Astrocyte (in vitro differentiated cells and primary cell): ENCODE data around the gene BCAR3. TPM values are rescaled to one million over a fixed set of nuclear protein-coding genes. Genes with fewer than 3 reads are reported as not detected.
A peak's percentile ranks its signal among the peaks of the same experiment; 100 is the strongest.

ENCODE experiments used
- DNase-seq: peaks from one replicate; pipeline ENCODE4 v3.0.0-alpha.2; 2010; ENCODE audit warnings: low read depth
- FAIRE-seq: peaks from 2 replicates; lab custom pipeline; 2011; peaks lifted over from hg19 to GRCh38; lab: Jason Lieb, UNC
- H2AFZ ChIP-seq: 2 replicates; pipeline ENCODE4 v1.6.0; 2012; ENCODE audit warnings: low read depth, low read length, inconsistent platforms
- H3K27ac ChIP-seq: 2 replicates; pipeline ENCODE4 v1.5.1; 2011; ENCODE audit warnings: low read depth, low read length, inconsistent platforms
- H3K27me3 ChIP-seq: 2 replicates; pipeline ENCODE4 v1.6.0; 2011; ENCODE audit warnings: low read length, inconsistent platforms; ENCODE audit not compliant: insufficient read depth
- H3K36me3 ChIP-seq: 2 replicates; pipeline ENCODE4 v1.5.1; 2011; ENCODE audit warnings: low read length, inconsistent platforms; ENCODE audit not compliant: insufficient read depth
- H3K4me1 ChIP-seq: 2 replicates; pipeline ENCODE4 v1.5.1; 2011; ENCODE audit warnings: low read length, inconsistent platforms; ENCODE audit not compliant: insufficient read depth
- H3K4me2 ChIP-seq: 2 replicates; pipeline ENCODE4 v1.6.0; 2012; ENCODE audit warnings: low read length, inconsistent platforms
- H3K4me3 ChIP-seq: 2 replicates; pipeline ENCODE4 v1.5.1; 2011; ENCODE audit warnings: low read depth, mild to moderate bottlenecking, low read length, inconsistent platforms; ENCODE audit not compliant: insufficient read depth
- H3K79me2 ChIP-seq: 2 replicates; pipeline ENCODE4 v1.6.0; 2012; ENCODE audit warnings: mild to moderate bottlenecking, low read length, inconsistent platforms; ENCODE audit not compliant: insufficient read depth
- H3K9ac ChIP-seq: 2 replicates; pipeline ENCODE4 v1.6.0; 2012; ENCODE audit warnings: mild to moderate bottlenecking, low read length, inconsistent platforms
- H3K9me3 ChIP-seq: 2 replicates; pipeline ENCODE4 v1.5.1; 2012; ENCODE audit warnings: low read depth, mild to moderate bottlenecking, low read length, inconsistent platforms; ENCODE audit not compliant: insufficient read depth
- H4K20me1 ChIP-seq: 2 replicates; pipeline ENCODE4 v1.6.0; 2012; ENCODE audit warnings: low read length, inconsistent platforms; ENCODE audit not compliant: insufficient read depth
- H3K27ac Mint-ChIP-seq: one replicate; pipeline ENCODE4 v1.8.0; 2021; ENCODE audit warnings: mild to moderate bottlenecking, mixed read lengths; ENCODE audit not compliant: unreplicated experiment
- H3K27me3 Mint-ChIP-seq: one replicate; pipeline ENCODE4 v1.8.0; 2021; ENCODE audit warnings: low read depth, mixed read lengths; ENCODE audit not compliant: unreplicated experiment
- H3K36me3 Mint-ChIP-seq: one replicate; pipeline ENCODE4 v1.8.0; 2021; ENCODE audit warnings: low read depth, mixed read lengths; ENCODE audit not compliant: unreplicated experiment
- H3K4me1 Mint-ChIP-seq: one replicate; pipeline ENCODE4 v1.8.0; 2021; ENCODE audit warnings: low read depth, mixed read lengths; ENCODE audit not compliant: unreplicated experiment
- H3K4me3 Mint-ChIP-seq: one replicate; pipeline ENCODE4 v1.8.0; 2021; ENCODE audit warnings: mild to moderate bottlenecking, moderate library complexity, mixed read lengths; ENCODE audit not compliant: unreplicated experiment
- H3K9me3 Mint-ChIP-seq: one replicate; pipeline ENCODE4 v1.8.0; 2021; ENCODE audit warnings: mild to moderate bottlenecking, mixed read lengths; ENCODE audit not compliant: unreplicated experiment
- EZH2 ChIP-seq: IDR thresholded peaks from 2 replicates; pipeline ENCODE4 v1.6.1; 2012; ENCODE audit warnings: mild to moderate bottlenecking, low read length, inconsistent platforms; ENCODE audit not compliant: insufficient read depth
- total RNA-seq: library from RNA; stranded (reverse); gene quantifications from 2 replicates; pipeline ENCODE4 v1.2.1, GENCODE V29; 2021
- TF ChIP-seq, protein P1 (sequence below): IDR thresholded peaks from 2 replicates; pipeline ENCODE4 v1.5.1; 2011; ENCODE audit warnings: low read depth, mild to moderate bottlenecking, inconsistent platforms, low read length, moderate library complexity; ENCODE audit not compliant: insufficient read depth

Gene BCAR3
- total RNA-seq, 1 donor from 2014 or later, result 30.0 TPM

GRCh38 chr1:93635614-93636543 lies 45.8 kb downstream of the BCAR3 start:
- Histone ChIP-seq H2AFZ (no peak overlapping the region), H3K4me3 (no peak overlapping the region), H3K79me2 (peaks cover 90% of the 10 kb centered on the region), H3K4me2 (peak overlapping the region; percentile 44), H3K27me3 (no peaks in the 10 kb centered on the region), H3K36me3 (peaks cover 36% of the 10 kb centered on the region), H4K20me1 (peaks cover 54% of the 10 kb centered on the region), H3K9me3 (no peaks in the 10 kb centered on the region), H3K4me1 (peaks cover 13% of the 10 kb centered on the region), H3K27ac (peak overlapping the region; percentile 31), H3K9ac (peak overlapping the region; percentile 24)
- TF ChIP-seq EZH2, result no peak
- H3K9me3 Mint-ChIP-seq, result no peaks in the 10 kb centered on the region
- no peaks in the 10 kb centered on the region for H3K27me3 Mint-ChIP-seq
- DNase-seq (no peak), FAIRE-seq (no peak)
- H3K4me1 Mint-ChIP-seq, result peaks cover 10% of the 10 kb centered on the region
- peaks cover 21% of the 10 kb centered on the region for H3K36me3 Mint-ChIP-seq
- no peak overlapping the region for H3K4me3 Mint-ChIP-seq
- peak overlapping the region; percentile 53 for H3K27ac Mint-ChIP-seq

DNA sequence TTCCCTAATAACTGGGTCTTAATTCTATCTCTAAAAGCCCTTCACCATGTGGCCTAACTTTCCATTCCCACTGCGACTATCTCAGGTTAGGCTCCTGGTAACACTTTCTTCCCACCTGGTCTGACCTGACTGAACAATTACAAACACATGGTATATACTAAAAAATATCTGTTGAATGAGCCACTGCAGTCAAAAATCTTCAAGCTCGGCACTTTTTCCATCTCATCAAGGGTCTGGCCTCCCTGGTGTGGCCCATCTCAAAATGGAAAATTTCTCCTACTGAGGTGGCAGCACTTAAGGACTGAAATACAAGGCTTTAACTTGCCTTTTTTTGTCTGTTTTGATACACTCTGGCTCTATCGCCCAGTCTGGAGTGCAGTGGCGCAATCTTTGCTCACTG lies 48.3 kb downstream of the BCAR3 start:
- TF ChIP-seq, protein P1, sequence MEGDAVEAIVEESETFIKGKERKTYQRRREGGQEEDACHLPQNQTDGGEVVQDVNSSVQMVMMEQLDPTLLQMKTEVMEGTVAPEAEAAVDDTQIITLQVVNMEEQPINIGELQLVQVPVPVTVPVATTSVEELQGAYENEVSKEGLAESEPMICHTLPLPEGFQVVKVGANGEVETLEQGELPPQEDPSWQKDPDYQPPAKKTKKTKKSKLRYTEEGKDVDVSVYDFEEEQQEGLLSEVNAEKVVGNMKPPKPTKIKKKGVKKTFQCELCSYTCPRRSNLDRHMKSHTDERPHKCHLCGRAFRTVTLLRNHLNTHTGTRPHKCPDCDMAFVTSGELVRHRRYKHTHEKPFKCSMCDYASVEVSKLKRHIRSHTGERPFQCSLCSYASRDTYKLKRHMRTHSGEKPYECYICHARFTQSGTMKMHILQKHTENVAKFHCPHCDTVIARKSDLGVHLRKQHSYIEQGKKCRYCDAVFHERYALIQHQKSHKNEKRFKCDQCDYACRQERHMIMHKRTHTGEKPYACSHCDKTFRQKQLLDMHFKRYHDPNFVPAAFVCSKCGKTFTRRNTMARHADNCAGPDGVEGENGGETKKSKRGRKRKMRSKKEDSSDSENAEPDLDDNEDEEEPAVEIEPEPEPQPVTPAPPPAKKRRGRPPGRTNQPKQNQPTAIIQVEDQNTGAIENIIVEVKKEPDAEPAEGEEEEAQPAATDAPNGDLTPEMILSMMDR, result no peak
- FAIRE-seq, result no peak

GRCh38 chr1:93631626-93632365 lies 49.8 kb downstream of the BCAR3 start:
- Mint-ChIP-seq H3K27ac (no peak overlapping the region), H3K36me3 (peaks cover 12% of the 10 kb centered on the region), H3K4me3 (no peak overlapping the region), H3K27me3 (no peaks in the 10 kb centered on the region), H3K9me3 (no peaks in the 10 kb centered on the region), H3K4me1 (peaks cover 21% of the 10 kb centered on the region)
- Histone ChIP-seq H3K27ac (no peak overlapping the region), H3K4me1 (peaks cover 26% of the 10 kb centered on the region), H3K36me3 (peaks cover 25% of the 10 kb centered on the region), H3K27me3 (no peaks in the 10 kb centered on the region), H3K9me3 (no peaks in the 10 kb centered on the region), H3K79me2 (peaks cover 96% of the 10 kb centered on the region), H3K4me3 (no peak overlapping the region), H3K9ac (no peak overlapping the region), H3K4me2 (no peak overlapping the region), H4K20me1 (peaks cover 43% of the 10 kb centered on the region), H2AFZ (no peak overlapping the region)
- no peak for TF ChIP-seq EZH2
- TF ChIP-seq, protein P1, result no peak
- DNase-seq, result no peak
- no peak for FAIRE-seq

More for the DNA sequence above, 48.3 kb downstream of the BCAR3 start:
- Histone ChIP-seq H3K79me2 (peaks cover 91% of the 10 kb centered on the region), H3K4me2 (no peak overlapping the region), H3K36me3 (peaks cover 25% of the 10 kb centered on the region), H4K20me1 (peaks cover 43% of the 10 kb centered on the region), H3K9me3 (no peaks in the 10 kb centered on the region), H2AFZ (no peak overlapping the region), H3K4me1 (peaks cover 22% of the 10 kb centered on the region), H3K4me3 (no peak overlapping the region), H3K27ac (no peak overlapping the region), H3K27me3 (no peaks in the 10 kb centered on the region), H3K9ac (no peak overlapping the region)
- no peak for DNase-seq
- no peaks in the 10 kb centered on the region for H3K9me3 Mint-ChIP-seq
- no peak overlapping the region for H3K27ac Mint-ChIP-seq
- peaks cover 14% of the 10 kb centered on the region for H3K36me3 Mint-ChIP-seq
- peaks cover 14% of the 10 kb centered on the region for H3K4me1 Mint-ChIP-seq
- no peaks in the 10 kb centered on the region for H3K27me3 Mint-ChIP-seq
- H3K4me3 Mint-ChIP-seq, result no peak overlapping the region
